ENCODE measurements around the gene COQ10B.
"Not testable (repeated sequence)": the region's sequence is repeated elsewhere in the genome, so short reads cannot be mapped to it uniquely, and the experiment has no call there.

Gene COQ10B

DNA sequence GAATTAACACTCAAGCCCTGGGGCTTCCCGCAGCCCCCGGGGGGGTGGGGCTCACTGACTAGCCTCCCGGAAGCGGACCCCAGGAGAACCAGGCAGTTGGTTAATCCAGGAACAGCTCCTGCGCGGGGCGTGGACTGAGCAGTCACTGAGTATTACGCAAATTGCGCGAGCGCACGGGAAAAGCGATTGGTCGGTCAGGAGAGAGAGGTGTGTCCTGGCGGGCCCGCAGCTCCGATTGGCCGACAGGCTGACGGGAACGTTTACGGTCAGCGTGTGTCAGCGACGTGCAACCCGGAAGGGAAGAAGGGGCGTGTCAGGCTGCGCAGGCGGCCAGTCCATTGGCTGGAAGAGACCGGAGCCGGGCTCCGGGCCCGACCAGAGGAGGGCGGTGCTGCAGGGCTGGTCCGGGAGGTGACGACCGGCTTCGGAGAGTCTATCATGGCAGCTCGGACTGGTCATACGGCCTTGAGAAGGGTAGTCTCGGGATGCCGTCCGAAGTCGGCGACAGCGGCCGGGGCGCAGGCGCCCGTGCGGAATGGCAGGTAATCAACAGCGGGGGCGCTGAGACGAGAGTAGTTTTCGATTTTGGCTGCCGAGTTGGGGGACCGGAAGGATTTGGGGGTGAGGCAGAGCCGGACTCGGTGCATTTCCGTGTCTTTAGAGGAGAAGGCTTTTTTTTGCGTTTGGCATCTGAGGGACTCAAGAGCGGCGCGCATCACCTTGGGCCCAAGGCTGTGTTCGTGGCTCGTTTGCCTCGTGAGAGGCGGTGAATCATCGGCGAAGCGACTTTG, at the start of gene COQ10B:
Gene COQ10B (plus strand): TSS at position 430 of the 791 bp plus-strand sequence. CDS start 9 bp downstream, at position 439.
- in situ Hi-C loops (cut with MboI; ENCODE audit: low sequenced_read_pairs): no loop called here

- in situ Hi-C loops (cut with MboI; ENCODE audit: low sequenced_read_pairs): no loop called here
Measured at GRCh38 chr2:197405582-197405981, 47.8 kb upstream of the COQ10B start.

DNA sequence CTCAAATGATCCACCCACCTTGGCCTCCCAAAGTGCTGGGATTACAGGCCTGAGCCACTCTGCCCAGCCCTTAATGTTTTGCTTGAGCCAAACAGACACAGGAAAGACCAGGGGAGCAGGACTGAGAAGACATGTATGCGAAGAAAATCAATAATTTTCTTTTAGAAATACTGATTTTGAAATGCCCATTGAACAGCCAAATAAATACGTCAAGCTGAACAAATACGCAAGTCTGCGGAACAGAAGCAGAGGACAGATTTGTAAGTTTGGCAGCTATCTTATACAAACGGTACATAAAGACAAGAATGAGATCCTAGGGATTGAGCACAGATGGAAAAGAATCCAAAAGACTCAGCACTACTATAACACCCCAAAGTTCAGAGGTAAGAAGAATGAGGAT, 39.3 kb upstream of the COQ10B start:
- in situ Hi-C loops (cut with MboI; ENCODE audit: low sequenced_read_pairs): no loop called here

- in situ Hi-C loops (cut with MboI; ENCODE audit: low sequenced_read_pairs): no loop called here
Measured at GRCh38 chr2:197414515-197414914, 38.8 kb upstream of the COQ10B start.

GRCh38 chr2:197416268-197416667, 37.1 kb upstream of the COQ10B start:
- in situ Hi-C loops (cut with MboI; ENCODE audit: low sequenced_read_pairs): no loop called here

GRCh38 chr2:197419438-197419837, 33.9 kb upstream of the COQ10B start:
- in situ Hi-C loops (cut with MboI; ENCODE audit: low sequenced_read_pairs): no loop called here

DNA sequence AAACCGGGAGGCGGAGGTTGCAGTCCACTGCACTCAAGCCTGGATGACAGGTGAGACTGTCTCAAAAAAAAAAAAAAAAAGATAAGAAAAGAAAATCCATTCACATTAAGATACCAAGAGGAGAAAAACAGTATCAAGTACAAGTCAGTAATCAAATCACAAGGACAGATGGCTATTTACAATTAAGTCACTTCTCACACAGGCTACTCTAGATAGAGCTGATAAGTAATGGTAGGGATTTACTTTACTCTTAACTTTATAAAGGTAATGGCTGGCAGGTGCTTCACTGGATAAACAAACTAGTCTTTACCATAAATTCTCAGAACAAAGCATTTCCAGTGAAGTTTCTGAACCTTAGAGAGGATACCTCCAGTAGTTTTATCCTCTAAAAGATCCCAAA, 30.0 kb upstream of the COQ10B start:
- in situ Hi-C loops (cut with MboI; ENCODE audit: low sequenced_read_pairs): no loop called here

DNA sequence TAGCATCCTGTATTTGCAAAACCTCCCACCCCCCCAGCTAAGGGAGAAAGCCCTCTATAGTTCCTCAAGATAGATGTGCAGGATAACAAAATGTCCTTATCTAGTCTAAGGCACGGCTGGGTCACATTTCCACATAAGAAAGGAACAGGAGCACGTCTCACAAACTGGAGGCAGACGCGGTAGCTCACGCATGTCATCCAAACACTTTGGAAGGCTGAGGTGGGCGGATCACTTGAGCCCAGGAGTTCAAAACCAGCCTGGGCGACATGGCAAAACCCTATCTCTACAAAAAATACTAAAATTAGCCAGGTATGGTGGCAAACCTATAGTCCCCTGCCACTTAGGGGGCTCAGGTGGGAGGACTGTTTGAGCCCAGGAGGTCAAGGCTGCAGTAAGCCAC, 27.8 kb upstream of the COQ10B start:
- in situ Hi-C loops (cut with MboI; ENCODE audit: low sequenced_read_pairs): no loop called here

DNA sequence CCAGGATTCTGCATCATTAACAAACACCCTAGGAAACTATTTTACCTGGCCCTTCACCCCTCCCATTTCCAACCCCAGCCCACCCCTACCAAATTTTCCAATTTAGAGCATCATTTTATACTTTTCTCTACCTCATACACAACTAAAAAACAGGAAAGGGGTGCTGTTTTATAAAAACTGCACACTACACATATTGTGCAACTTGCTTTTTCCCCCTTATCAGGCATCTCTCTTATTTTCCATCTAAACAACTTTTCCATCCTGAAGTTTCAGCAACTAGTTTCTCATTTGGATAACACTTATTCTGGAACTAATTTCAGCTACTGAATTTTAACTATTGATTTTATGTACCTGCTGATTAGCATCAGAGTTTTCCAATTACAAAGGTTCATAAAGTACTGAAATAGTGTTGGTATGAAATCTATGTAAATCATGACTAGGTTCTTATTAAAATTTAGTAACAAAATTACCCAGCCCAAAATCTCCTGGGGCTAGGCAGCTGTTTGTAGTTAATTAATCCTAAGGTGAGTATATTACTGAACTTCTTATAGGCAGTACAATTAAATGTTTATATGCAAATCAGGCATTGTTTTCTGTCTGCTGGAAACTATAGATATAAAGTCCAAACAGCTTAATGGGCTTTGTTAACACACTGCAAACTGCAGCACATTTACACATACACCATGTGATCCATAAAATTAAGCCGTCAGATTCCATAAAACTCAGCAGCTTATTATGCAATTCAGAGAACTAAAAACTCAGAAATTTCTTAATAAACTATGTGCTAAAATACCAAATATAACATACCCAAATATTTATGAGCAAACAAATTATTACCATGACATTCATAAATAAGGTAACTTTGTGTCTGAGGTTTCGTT, 26.4 kb upstream of the COQ10B start:
- in situ Hi-C loops (cut with MboI; ENCODE audit: low sequenced_read_pairs): no loop called here

DNA sequence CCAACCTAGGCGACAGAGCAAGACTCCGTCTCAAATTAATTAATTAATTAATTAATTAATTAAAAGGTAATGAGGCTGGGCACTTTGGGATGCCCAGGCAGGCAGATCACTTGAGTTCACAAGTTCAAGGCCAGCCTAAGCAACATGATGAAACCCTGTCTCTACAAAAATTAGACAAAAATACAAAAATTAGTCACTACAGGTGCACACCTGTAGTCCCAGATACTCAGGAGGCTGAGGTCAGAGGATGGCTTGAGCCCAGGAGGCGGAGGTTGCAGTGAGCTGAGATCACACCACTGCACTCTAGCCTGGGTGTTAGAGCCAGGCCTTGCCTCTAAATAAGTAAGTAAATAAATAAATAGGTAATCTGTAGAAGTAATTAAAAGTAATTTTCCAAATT, 25.4 kb upstream of the COQ10B start:
- in situ Hi-C loops (cut with MboI; ENCODE audit: low sequenced_read_pairs): no loop called here

GRCh38 chr2:197431858-197432257, 21.5 kb upstream of the COQ10B start:
- in situ Hi-C loops (cut with MboI; ENCODE audit: low sequenced_read_pairs): no loop called here

- in situ Hi-C loops (cut with MboI; ENCODE audit: low sequenced_read_pairs): not testable (repeated sequence)
Measured at GRCh38 chr2:197432527-197432926, 20.8 kb upstream of the COQ10B start.

DNA sequence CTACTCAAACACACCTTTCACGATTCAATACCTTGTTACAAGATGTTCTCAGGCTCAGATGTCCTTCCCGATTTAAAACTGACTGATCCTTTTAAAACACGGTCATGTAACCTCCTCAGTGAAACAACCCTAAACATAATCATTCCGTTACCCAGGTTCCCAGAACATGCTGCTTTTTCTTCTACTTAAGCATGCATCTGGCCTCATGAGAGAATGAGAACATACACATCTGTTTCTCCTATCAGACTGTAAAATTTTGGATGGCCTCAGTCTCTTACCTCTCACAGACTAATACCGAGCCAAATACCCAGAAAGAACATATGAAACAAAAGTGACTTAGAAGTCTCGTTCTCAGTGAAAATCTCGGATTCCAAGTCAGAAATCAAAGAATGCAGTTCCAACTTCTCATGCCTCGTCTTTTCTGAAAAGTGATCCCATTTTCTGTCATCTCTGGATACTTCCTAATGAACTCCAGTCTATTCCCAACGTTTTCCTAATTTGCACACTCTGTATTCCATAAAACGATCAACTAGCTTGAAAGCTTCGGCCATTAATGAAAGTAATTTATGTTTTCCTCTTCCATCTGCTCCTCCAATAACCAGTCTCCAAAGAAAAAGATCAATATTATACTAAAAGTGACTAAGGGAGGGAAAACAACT, 19.4 kb upstream of the COQ10B start:
- in situ Hi-C loops (cut with MboI; ENCODE audit: low sequenced_read_pairs): no loop called here

DNA sequence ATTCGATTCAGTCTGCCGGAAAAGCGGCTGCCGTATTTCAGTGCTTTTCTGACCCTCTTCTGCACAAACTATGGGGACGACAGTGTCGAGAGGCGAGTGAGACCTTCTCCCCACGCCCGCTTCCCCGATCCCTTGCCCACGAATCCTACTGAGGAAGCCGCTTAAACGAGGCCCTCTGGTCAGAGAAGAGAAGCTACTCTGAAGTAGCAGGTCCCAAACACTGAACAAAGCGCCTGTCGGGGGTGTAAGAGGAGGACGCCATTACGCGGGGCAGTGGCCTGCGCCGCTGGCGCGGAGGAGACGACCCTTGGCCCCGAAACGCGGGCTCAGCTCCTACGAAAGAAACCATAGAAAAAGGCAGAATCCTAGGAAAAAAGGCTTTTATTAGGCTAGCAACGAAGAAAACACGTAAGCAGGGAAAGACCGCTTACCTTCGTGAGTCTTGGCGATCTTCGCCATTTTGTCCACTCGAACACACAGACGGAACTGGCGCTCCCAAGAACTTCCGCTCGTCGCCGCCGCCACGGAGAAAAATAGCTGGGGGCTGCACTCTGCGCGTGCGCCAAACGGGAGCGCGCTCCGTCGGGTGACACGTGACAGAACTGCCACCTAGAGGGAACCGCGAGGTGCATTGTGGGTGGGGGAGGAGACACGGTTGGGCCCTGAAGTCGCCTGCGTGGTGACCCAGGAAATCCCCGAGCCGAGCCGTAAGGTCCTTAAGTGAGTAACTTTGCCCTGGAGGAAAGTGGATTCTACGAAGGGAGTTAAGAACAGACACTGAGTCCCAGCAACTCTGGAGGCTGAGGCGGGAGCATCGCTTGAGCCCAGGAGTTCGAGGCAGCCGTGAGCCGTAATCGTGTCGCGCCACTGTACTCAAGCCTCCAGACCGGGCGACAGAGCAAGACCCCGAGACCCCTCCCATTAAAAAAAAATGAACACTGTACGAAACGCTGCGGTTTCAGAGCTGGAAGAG, 18.5 kb upstream of the COQ10B start, which contains the start of gene SF3B1:
Gene SF3B1 (minus strand): TSS at position 488 of the 973 bp plus-strand sequence. CDS start 29 bp downstream, at position 459.
- in situ Hi-C loops (cut with MboI; ENCODE audit: low sequenced_read_pairs): no loop called here

- in situ Hi-C loops (cut with MboI; ENCODE audit: low sequenced_read_pairs): no loop called here
Measured at GRCh38 chr2:197435598-197436420, 17.5 kb upstream of the COQ10B start.

DNA sequence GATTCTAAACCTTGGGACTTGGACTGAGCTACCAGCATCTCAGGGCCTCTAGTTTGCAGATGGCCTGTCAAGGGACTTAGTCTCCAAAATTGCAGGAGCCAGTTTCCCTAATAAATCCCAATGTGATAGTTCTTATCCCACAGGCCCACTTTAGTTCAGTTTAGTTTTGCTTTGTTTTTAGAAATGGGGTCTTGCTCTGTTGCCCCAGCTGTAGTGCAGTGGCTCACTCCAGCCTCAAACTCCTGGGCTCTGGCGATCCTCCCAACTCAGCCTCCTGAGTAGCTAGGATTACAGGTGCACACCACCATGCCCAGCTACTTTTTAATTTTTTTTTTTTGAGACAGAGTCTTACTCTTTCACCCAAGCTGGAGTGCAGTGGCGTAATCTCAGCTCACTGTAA, 16.0 kb upstream of the COQ10B start:
- in situ Hi-C loops (cut with MboI; ENCODE audit: low sequenced_read_pairs): no loop called here

DNA sequence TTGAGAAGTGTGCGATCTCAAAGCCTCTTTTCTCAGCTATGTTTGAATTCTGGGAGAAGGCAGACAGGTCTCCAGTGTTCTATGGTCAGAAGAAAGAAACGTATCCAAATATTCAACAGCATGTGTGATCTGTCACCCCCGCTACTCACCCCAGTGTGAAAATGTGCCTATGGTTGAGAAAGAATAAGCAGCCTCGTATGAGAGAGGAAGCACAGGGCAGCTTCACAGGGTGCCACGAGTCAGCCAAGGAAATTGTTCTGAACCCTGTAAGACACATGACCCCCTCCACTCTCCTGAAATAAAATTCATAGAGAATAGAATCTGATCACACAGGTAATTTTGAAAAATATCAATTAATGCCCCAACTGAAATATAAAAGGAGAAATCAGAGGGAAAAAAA, 10.5 kb upstream of the COQ10B start:
- in situ Hi-C loops (cut with MboI; ENCODE audit: low sequenced_read_pairs): no loop called here

GRCh38 chr2:197445746-197446145, 7.6 kb upstream of the COQ10B start:
- in situ Hi-C loops (cut with MboI; ENCODE audit: low sequenced_read_pairs): no loop called here

DNA sequence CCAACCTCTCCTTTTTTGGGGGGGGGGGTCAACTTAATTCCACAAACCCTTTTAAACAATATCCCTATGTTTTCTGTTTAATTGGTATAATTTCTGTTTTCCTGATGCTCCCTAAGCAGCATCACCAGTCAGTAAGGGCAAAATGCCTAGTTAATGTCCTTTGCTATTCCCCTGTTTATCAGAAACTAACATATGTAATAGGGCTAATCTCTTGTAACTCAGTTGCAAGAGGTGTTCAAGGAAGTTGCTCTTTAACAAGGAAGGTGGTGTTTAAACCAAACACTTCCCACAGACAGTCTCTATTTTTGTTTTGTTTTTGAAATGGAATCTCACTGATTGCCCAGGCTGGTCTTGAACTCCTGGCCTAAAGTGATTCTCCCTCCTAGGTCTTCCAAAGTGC, 6.5 kb upstream of the COQ10B start:
- in situ Hi-C loops (cut with MboI; ENCODE audit: low sequenced_read_pairs): no loop called here

All from hTERT RPE-1 (cell line).